Neuronal stem cell (in vitro differentiated cells): ENCODE measurements around the gene MALT1.

Experiments
- DNase-seq: peaks from one replicate; pipeline ENCODE4 v3.0.0-alpha.2; 2013; ENCODE audit warnings: low spot score
- H2AFZ ChIP-seq: one replicate; pipeline ENCODE4 v1.6.1; 2013; ENCODE audit warnings: mild to moderate bottlenecking, low read length, inconsistent platforms
- H2AK5ac ChIP-seq: 2 replicates; pipeline ENCODE4 v1.6.1; 2013; ENCODE audit warnings: low read depth, mild to moderate bottlenecking, inconsistent platforms, low read length, moderate library complexity, mixed read lengths
- H2BK120ac ChIP-seq: 2 replicates; pipeline ENCODE4 v1.6.1; 2013; ENCODE audit warnings: low read depth, mild to moderate bottlenecking, inconsistent platforms, low read length, moderate library complexity, mixed read lengths
- H2BK12ac ChIP-seq: one replicate; pipeline ENCODE4 v1.6.1; 2013; ENCODE audit warnings: low read length, inconsistent platforms
- H2BK15ac ChIP-seq: 2 replicates; pipeline ENCODE4 v1.6.1; 2013; ENCODE audit warnings: mild to moderate bottlenecking, low read length, inconsistent platforms, mixed read lengths
- H2BK5ac ChIP-seq: one replicate; pipeline ENCODE4 v1.6.1; 2013; ENCODE audit warnings: inconsistent platforms, mild to moderate bottlenecking, low read length, moderate library complexity
- H3K14ac ChIP-seq: one replicate; pipeline ENCODE4 v1.6.1; 2013; ENCODE audit warnings: low read length, inconsistent platforms
- H3K18ac ChIP-seq: 2 replicates; pipeline ENCODE4 v1.6.1; 2013; ENCODE audit warnings: low read length, inconsistent platforms
- H3K23ac ChIP-seq: 2 replicates; pipeline ENCODE4 v1.6.1; 2013; ENCODE audit warnings: low read depth, mild to moderate bottlenecking, mixed read lengths, low read length, inconsistent platforms; ENCODE audit not compliant: poor library complexity
- H3K27ac ChIP-seq: replicated peaks from 3 replicates; pipeline ENCODE4 v1.5.1; 2013; ENCODE audit warnings: low read length, inconsistent platforms
- H3K27me3 ChIP-seq, 3 experiments: 2 replicates each; pipeline ENCODE4 v1.6.1; 2013; ENCODE audit warnings: low read length in 3 of 3, mild to moderate bottlenecking in 2 of 3, inconsistent platforms in 1 of 3, low read depth in 1 of 3, mixed read lengths in 1 of 3, moderate library complexity in 1 of 3; ENCODE audit not compliant: control insufficient read depth in 3 of 3, insufficient read depth in 3 of 3
- H3K36me3 ChIP-seq, 2 donors: replicated peaks in 1 of 2; 2 replicates each; pipeline ENCODE4 v1.6.1; 2013; ENCODE audit warnings: low read length in 2 of 2; ENCODE audit not compliant: control insufficient read depth in 2 of 2, insufficient read depth in 2 of 2
- H3K4ac ChIP-seq: 2 replicates; pipeline ENCODE4 v1.6.1; 2013; ENCODE audit warnings: inconsistent platforms, mild to moderate bottlenecking, low read length, moderate library complexity
- H3K4me1 ChIP-seq, 2 donors: 1 replicate in 1 of 2; 2 replicates in 1 of 2; pipeline ENCODE4 v1.6.1; 2013; ENCODE audit warnings: low read length in 2 of 2, low read depth in 1 of 2; ENCODE audit not compliant: control insufficient read depth in 2 of 2, insufficient read depth in 1 of 2
- H3K4me2 ChIP-seq: one replicate; pipeline ENCODE4 v1.6.1; 2013; ENCODE audit warnings: mild to moderate bottlenecking, low read length, inconsistent platforms; ENCODE audit not compliant: insufficient read depth, poor library complexity, severe bottlenecking
- H3K4me3 ChIP-seq, 2 donors: 2 replicates each; pipeline ENCODE4 v1.5.1; 2013; ENCODE audit warnings: low read length in 2 of 2, mild to moderate bottlenecking in 2 of 2, inconsistent platforms in 1 of 2, moderate library complexity in 1 of 2
- H3K79me1 ChIP-seq: one replicate; pipeline ENCODE4 v1.6.1; 2013; ENCODE audit warnings: low read depth, mild to moderate bottlenecking, inconsistent platforms, low read length, moderate library complexity
- H3K9ac ChIP-seq: one replicate; pipeline ENCODE4 v1.6.1; 2013; ENCODE audit warnings: mild to moderate bottlenecking, low read depth, low read length, inconsistent platforms; ENCODE audit not compliant: poor library complexity
- H3K9me3 ChIP-seq, 2 donors: replicated peaks in 1 of 2; 2 replicates each; pipeline versions ENCODE3 to v1.6.1; 2013; ENCODE audit warnings: low read length in 2 of 2, mild to moderate bottlenecking in 2 of 2, inconsistent platforms in 1 of 2, low read depth in 1 of 2, mixed read lengths in 1 of 2, moderate library complexity in 1 of 2; ENCODE audit not compliant: control insufficient read depth in 2 of 2, insufficient read depth in 1 of 2
- H4K8ac ChIP-seq: one replicate; pipeline ENCODE4 v1.6.1; 2013; ENCODE audit warnings: low read depth, mild to moderate bottlenecking, inconsistent platforms, low read length, moderate library complexity
- H4K91ac ChIP-seq: one replicate; pipeline ENCODE4 v1.6.1; 2013; ENCODE audit warnings: low read length, low read depth, mild to moderate bottlenecking, inconsistent platforms; ENCODE audit not compliant: poor library complexity
- WGBS, 2 donors: extraction: QIAGEN DNeasy Blood & Tissue Kit; methylation state at CpG; one replicate each; pipeline ENCODE4 v1.1.7; 2013; ENCODE audit warnings: missing lambda C conversion rate in 2 of 2, mixed read lengths in 1 of 2; ENCODE audit not compliant: insufficient read length in 2 of 2, insufficient replicate concordance in 1 of 2; ENCODE audit errors: extremely low coverage in 2 of 2; 5-methylcytosine and 5-hydroxymethylcytosine counted together

The MALT1 gene

GRCh38 chr18:58738322-58738721 is 67.1 kb downstream of the MALT1 start:
- Histone ChIP-seq H2AK5ac (no peak overlapping the region), H2BK15ac (no peak overlapping the region), H3K27me3 (no peaks in the 10 kb centered on the region), H3K18ac (no peak overlapping the region), H2AFZ (no peak overlapping the region), H3K4ac (no peak overlapping the region), H3K4me3 (no peak overlapping the region), H3K9ac (no peak overlapping the region), H3K9me3 (no peaks in the 10 kb centered on the region), H2BK12ac (no peak overlapping the region), H2BK5ac (no peak overlapping the region), H3K36me3 (peaks cover 2 to 94% of the 10 kb centered on the region in 2 donors), H4K8ac (no peak overlapping the region), H2BK120ac (no peak overlapping the region), H3K23ac (no peak overlapping the region), H3K4me2 (no peak overlapping the region), H3K4me1 (no peaks in the 10 kb centered on the region), H4K91ac (no peak overlapping the region), H3K14ac (no peak overlapping the region), H3K27ac (no peak overlapping the region), H3K79me1 (no peaks in the 10 kb centered on the region)
- WGBS, 2 donors = no CpG with 5 or more reads among the region's 3 CpGs
- DNase-seq = no peak

GRCh38 chr18:58745914-58746313 is 74.6 kb downstream of the MALT1 start:
- Histone ChIP-seq H2AFZ (no peak overlapping the region), H3K27ac (no peak overlapping the region), H2BK120ac (no peak overlapping the region), H3K36me3 (peaks cover 10 to 94% of the 10 kb centered on the region in 2 donors), H3K4me1 (no peaks in the 10 kb centered on the region), H3K4me2 (no peak overlapping the region), H3K4ac (no peak overlapping the region), H3K27me3 (no peaks in the 10 kb centered on the region), H2BK15ac (no peak overlapping the region), H2AK5ac (no peak overlapping the region), H3K4me3 (no peak overlapping the region), H3K9ac (no peak overlapping the region), H3K9me3 (peaks cover 3 to 31% of the 10 kb centered on the region in 2 donors), H3K23ac (no peak overlapping the region), H4K8ac (no peak overlapping the region), H2BK5ac (no peak overlapping the region), H3K79me1 (no peaks in the 10 kb centered on the region), H3K14ac (no peak overlapping the region), H4K91ac (no peak overlapping the region), H2BK12ac (no peak overlapping the region), H3K18ac (no peak overlapping the region)
- no peak for DNase-seq
- WGBS, 2 donors = no CpG with 5 or more reads among the region's 2 CpGs

- no peak overlapping the region for H3K4ac ChIP-seq
- WGBS, 2 donors = no CpG with 5 or more reads among the region's 1 CpG
- no peak overlapping the region for H2BK12ac ChIP-seq
- no peak overlapping the region for H2BK5ac ChIP-seq
- DNase-seq = no peak
- no peaks in the 10 kb centered on the region for H3K27me3 ChIP-seq
- H3K23ac ChIP-seq = no peak overlapping the region
- H3K4me1 ChIP-seq = peaks cover 0 to 4% of the 10 kb centered on the region in 2 donors
- no peak overlapping the region for H2AK5ac ChIP-seq
- no peak overlapping the region for H3K18ac ChIP-seq
- no peak overlapping the region for H3K4me3 ChIP-seq
- H3K4me2 ChIP-seq = no peak overlapping the region
- H2BK120ac ChIP-seq = no peak overlapping the region
- no peaks in the 10 kb centered on the region for H3K79me1 ChIP-seq
- peaks cover 10 to 73% of the 10 kb centered on the region in 2 donors for H3K36me3 ChIP-seq
- H2BK15ac ChIP-seq = no peak overlapping the region
- no peak overlapping the region for H3K9ac ChIP-seq
- H4K8ac ChIP-seq = no peak overlapping the region
- H2AFZ ChIP-seq = no peak overlapping the region
- H3K9me3 ChIP-seq = peaks cover 3 to 31% of the 10 kb centered on the region in 2 donors
- no peak overlapping the region for H3K27ac ChIP-seq
- no peak overlapping the region for H3K14ac ChIP-seq
- no peak overlapping the region for H4K91ac ChIP-seq
Observed at GRCh38 chr18:58748899-58749595, 77.8 kb downstream of the MALT1 start.

GRCh38 chr18:58753976-58754375 is 82.7 kb downstream of the MALT1 start:
- no peak overlapping the region for H2BK12ac ChIP-seq
- H3K4ac ChIP-seq = no peak overlapping the region
- H3K4me3 ChIP-seq = no peak overlapping the region
- H3K36me3 ChIP-seq = peaks cover 5 to 24% of the 10 kb centered on the region in 2 donors
- no peak overlapping the region for H3K18ac ChIP-seq
- H2BK15ac ChIP-seq = no peak overlapping the region
- H2BK120ac ChIP-seq = no peak overlapping the region
- H2AK5ac ChIP-seq = no peak overlapping the region
- H3K14ac ChIP-seq = no peak overlapping the region
- no peak overlapping the region for H3K23ac ChIP-seq
- no peak overlapping the region for H2BK5ac ChIP-seq
- no peak overlapping the region for H3K9ac ChIP-seq
- peaks cover 3 to 10% of the 10 kb centered on the region in 2 donors for H3K9me3 ChIP-seq
- no CpG with 5 or more reads among the region's 3 CpGs for WGBS, 2 donors
- peaks cover 6 to 22% of the 10 kb centered on the region in 2 donors for H3K4me1 ChIP-seq
- no peaks in the 10 kb centered on the region for H3K27me3 ChIP-seq
- H3K4me2 ChIP-seq = no peak overlapping the region
- no peak overlapping the region for H3K27ac ChIP-seq
- no peak overlapping the region for H4K8ac ChIP-seq
- H2AFZ ChIP-seq = no peak overlapping the region
- H3K79me1 ChIP-seq = no peaks in the 10 kb centered on the region
- no peak overlapping the region for H4K91ac ChIP-seq
- no peak for DNase-seq
